ENCODE data around the gene HELT.

DNA sequence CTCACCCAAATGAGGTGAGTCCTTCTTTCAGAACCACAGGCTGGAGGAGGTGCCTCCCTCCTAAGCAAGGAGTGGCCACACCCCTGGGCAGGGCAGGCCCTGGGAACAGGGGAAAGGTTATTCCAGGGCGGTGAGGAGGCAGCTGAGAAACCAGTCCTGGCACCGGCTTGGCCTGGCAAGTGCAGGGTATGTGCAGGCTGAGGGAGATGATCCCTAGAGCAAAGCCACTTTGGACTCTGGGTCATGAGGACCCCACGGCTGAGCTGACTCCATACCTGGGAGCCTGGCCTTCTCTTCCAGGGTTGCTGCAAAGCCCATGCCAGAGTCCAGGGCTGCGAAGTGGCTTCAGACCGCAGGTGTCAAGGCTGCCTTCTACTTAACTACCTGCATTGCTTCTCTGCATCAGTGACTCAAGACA lies 49.5 kb upstream of the HELT start:
- no peak for TF ChIP-seq POLR2A (IDR thresholded peaks at IDR 0.05; ENCODE audit: extremely low read depth, insufficient read length)
- TF ChIP-seq, protein P1, sequence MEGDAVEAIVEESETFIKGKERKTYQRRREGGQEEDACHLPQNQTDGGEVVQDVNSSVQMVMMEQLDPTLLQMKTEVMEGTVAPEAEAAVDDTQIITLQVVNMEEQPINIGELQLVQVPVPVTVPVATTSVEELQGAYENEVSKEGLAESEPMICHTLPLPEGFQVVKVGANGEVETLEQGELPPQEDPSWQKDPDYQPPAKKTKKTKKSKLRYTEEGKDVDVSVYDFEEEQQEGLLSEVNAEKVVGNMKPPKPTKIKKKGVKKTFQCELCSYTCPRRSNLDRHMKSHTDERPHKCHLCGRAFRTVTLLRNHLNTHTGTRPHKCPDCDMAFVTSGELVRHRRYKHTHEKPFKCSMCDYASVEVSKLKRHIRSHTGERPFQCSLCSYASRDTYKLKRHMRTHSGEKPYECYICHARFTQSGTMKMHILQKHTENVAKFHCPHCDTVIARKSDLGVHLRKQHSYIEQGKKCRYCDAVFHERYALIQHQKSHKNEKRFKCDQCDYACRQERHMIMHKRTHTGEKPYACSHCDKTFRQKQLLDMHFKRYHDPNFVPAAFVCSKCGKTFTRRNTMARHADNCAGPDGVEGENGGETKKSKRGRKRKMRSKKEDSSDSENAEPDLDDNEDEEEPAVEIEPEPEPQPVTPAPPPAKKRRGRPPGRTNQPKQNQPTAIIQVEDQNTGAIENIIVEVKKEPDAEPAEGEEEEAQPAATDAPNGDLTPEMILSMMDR (IDR thresholded peaks at IDR 0.05; ENCODE audit: low read depth, low read length): no peak
- no peak for TF ChIP-seq MAX (IDR thresholded peaks at IDR 0.05; ENCODE audit: low read depth, low read length)
- no peak for TF ChIP-seq MYC (IDR thresholded peaks at IDR 0.05; ENCODE audit: low read depth, low read length)
